Ovary (tissue), 3 donors: ENCODE results near the gene MYB.

Experiments
- CTCF ChIP-seq, 3 donors: fragments of 450-650 bp in 2 of 3; fragments of 200-600 bp in 1 of 3; IDR thresholded peaks; one replicate each; pipeline versions ENCODE4 v1.5.1 to v1.8.0; 2016 to 2022; ENCODE audit warnings: antibody characterized with exemption in 3 of 3, mild to moderate bottlenecking in 1 of 3
- POLR2A ChIP-seq: fragments of 450-650 bp; IDR thresholded peaks from one replicate; pipeline ENCODE4 v1.6.1; 2017; ENCODE audit warnings: antibody characterized with exemption, mild to moderate bottlenecking, moderate library complexity
- donor health status: DM: no; HTN: no; CAD: no.

DNA sequence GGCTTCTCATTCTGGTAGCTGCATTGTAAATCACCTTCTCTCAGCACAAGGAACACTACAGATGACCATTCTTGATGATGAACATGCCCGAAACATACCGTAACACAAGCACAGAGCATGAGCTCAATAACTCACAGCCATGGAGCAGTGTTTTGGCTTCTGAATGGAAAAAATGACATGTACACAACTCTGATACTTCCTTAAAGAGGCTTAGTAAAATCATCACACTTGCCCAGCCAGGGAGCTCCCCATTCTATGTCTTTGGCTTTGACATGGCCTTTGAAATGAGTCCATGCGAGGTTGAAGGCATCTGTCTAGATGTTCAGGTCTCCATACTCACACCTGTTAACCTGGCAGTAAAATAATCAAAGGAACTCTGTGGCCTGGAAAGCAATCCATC lies 87.6 kb downstream of the MYB start:
- TF ChIP-seq CTCF (IDR thresholded peaks at IDR 0.05) (no peak), POLR2A (no peak)
